SK-MEL-5 (cell line): ENCODE results near the gene BPIFA1. TPM values are rescaled to one million over a fixed set of nuclear protein-coding genes. Genes with fewer than 3 reads are reported as not detected.

Experiments
- DNase-seq: peaks from one replicate; pipeline ENCODE4 v3.0.0-alpha.2; 2016; ENCODE audit warnings: low read depth, low spot score
- in situ Hi-C: cut with HindIII; loops from 2 replicates; pipeline ENCODE4 v1.10.0; 2016; ENCODE audit warnings: low sequenced_read_pairs, high pct_unique_total_duplicates, low pct_unique_long_range_greater_than_20kb
- total RNA-seq: library from RNA; depleted of rRNA; stranded (reverse); fragments of >200 nt; shearing (Covaris generic); gene quantifications from 2 replicates; pipeline ENCODE4 v1.2.3, GENCODE V29; 2014

Gene BPIFA1
- total RNA-seq, 1 experiment from 2014 or later: not detected

DNA sequence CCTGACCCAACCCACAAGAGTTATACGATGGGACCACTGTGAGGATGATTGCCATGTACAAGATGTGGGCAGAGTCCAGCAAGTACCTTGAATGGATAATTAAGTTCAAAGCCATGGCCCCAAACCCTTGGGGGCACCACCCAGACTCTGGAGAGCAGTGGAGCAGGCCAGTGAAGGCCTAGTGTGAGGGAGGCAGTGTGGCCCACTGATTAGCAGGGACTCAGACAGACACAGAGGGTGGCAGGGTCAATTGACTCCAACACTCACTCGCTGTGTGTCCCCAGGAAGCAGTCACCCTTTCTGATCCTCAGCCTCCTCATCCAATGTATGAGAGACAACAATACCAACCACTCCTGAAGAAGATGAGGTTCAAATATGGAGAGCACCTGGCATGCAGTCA is 1.7 kb upstream of the BPIFA1 start:
- in situ Hi-C loops: no loop called here
- no peak for DNase-seq

GRCh38 chr20:33236351-33236750 is 555 bp downstream of the BPIFA1 start:
- in situ Hi-C loops: no loop called here
- DNase-seq: no peak

DNA sequence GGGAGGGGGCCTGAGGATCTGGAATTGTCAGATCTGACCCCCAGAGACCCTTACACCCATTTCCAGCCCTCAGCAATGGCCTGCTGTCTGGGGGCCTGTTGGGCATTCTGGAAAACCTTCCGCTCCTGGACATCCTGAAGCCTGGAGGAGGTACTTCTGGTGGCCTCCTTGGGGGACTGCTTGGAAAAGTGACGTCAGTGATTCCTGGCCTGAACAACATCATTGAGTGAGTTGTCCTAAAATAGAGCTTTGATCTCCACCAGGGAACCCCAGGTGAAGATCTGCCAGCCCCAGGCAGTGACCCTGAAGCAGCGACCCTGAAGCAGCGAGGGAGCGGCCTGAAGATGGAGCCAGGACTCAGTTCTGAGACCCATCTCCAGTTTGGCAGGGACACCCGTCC is 2.2 kb downstream of the BPIFA1 start:
- DNase-seq: no peak
- in situ Hi-C loops: no loop called here

DNA sequence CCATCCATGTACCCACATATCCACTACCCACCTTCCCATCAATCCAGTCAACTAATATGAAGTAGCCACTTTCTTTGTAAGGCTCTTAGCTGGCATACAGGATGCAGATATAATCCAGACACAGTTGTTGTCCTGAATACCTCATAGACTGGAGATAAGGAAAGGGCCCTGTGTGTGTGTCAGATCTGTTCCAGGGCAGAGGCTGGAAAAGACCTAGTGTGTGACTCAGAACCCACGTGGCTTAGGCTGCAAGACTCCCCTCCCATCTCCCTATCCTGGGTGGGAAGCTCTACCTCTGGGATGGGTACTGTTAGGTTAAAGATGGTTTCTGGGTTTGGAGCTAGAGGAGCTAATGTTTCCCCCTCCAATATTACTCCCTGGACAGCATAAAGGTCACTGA is 3.6 kb downstream of the BPIFA1 start:
- in situ Hi-C loops: no loop called here
- no peak for DNase-seq

- no peak for DNase-seq
- in situ Hi-C loops: no loop called here
Measured at GRCh38 chr20:33239979-33240736, 4.4 kb downstream of the BPIFA1 start.

- in situ Hi-C loops: no loop called here
- DNase-seq: no peak
Measured at GRCh38 chr20:33240923-33241322, 5.1 kb downstream of the BPIFA1 start.

- no peak for DNase-seq
- in situ Hi-C loops: no loop called here
Measured at GRCh38 chr20:33242319-33243100, 6.7 kb downstream of the BPIFA1 start.

- in situ Hi-C loops: no loop called here
- DNase-seq: no peak
Measured at GRCh38 chr20:33246077-33246476, 10.3 kb downstream of the BPIFA1 start.

DNA sequence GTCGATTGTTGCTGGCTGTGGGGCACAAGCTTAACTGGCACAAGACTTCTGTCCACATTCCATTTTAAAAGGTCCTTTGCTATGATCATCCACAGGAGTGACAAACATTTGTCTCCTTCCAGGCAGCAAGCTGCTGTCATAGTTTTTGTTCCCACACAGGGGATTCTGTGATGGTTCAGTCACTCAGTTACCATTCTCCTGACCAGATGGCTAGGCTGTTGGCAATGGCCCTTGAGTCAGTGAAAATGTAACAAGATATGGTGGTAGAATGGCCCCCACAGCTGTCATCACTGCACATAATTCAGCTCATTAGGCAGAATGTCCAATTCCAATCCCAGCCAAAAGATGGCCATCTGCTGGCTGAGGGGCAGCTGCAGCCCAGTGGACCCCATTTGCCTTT is 13.7 kb downstream of the BPIFA1 start:
- no peak for DNase-seq
- in situ Hi-C loops: no loop called here

- in situ Hi-C loops: no loop called here
- DNase-seq: peak; percentile 63
Measured at GRCh38 chr20:33250666-33251065, 14.9 kb downstream of the BPIFA1 start.

- no peak for DNase-seq
- in situ Hi-C loops: no loop called here
Measured at GRCh38 chr20:33251496-33251895, 15.7 kb downstream of the BPIFA1 start.

DNA sequence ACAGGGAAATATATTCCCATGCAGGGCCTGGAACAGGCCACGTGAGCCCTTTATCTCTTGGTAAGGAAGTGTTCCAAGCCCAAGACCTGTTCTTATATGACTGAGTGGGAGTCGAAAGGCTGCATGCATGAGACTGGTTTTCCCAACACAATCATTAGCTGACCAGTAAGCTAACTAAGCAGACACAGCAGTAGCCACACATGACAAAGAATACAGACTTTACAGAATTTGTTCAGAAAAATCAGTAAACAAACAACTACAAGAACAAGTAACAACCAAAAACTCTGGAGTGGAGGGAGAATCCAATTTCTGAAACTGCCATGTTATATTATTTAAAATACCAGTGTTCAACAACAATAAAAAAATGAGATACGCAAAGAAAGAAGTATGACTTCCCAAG is 16.7 kb downstream of the BPIFA1 start:
- DNase-seq: no peak
- in situ Hi-C loops: no loop called here

DNA sequence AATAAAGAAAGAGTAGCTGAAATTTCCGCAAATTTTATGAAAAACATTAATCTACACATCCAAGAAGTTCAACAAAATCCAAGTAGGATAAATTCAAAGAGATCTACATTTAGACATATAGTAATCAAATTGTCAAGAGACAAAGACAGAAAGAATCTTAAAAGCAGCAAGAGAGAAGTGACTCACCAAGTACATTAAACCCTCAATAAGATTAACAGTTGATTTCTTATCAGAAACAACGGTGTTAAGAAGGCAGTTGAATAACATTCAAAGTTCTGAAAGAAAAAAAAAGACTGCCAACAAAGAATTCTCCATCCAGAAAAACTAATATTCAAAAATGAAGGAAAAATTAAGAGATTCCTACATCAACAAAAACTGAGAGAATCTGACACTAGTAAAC is 19.2 kb downstream of the BPIFA1 start:
- DNase-seq: no peak
- in situ Hi-C loops: no loop called here

DNA sequence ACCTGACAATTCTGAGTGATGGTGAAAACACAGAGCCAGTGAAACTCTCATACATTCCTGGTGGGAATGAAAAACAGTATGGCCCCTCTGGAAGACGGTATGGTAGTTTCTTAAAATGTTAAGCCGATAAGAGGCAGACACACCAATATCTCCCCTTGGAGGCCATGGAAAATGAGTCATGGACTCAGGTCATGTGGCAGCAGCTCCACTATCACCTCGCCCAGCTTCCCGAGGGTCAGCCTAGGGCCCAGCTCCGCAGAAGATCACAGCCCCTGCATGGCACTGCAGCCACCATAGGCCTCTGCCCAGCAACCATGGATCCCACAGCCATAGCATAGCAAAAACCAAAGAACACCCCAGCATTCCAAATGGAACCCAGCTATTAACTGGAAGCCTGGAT is 21.4 kb downstream of the BPIFA1 start:
- in situ Hi-C loops: no loop called here
- no peak for DNase-seq

DNA sequence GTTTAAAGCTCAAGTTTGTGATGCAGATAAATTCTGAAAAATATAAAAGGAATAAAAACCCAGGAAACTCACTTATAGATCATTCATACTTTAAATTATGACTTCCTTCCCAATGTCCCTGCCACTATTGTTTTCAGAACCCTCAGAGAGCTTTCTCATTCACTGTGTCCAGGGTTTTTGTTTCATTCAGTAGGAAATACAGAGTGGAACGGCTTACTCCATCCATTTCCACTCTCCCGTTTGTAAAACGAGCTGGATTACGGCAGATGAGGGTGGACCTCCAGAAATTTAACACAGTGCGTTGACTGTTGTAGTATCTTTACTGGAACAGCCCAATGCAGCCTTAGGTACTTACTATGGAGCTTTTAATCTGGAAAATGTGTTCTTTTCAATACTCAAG is 23.6 kb downstream of the BPIFA1 start:
- in situ Hi-C loops: no loop called here

DNA sequence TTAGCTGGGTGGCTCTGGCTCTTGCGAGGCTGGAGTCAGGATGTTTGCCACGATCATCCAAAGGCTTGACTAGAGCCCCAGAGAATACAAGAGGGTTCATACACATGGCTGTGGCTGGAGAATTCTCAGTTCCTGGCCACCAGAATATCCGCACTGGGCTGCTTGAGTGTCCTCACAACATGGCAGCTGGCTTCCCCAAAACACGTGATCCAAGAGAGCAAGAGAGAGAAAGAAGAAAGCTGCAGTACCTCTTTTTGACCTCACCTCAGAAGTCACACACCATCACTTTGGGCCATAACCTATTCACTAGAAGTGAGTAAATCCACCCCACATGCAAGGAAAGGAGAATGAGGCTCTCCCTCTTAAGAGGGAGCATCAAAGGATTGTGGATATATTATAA is 25.7 kb downstream of the BPIFA1 start:
- in situ Hi-C loops: no loop called here
- DNase-seq: no peak

More for the DNA sequence above, 23.6 kb downstream of the BPIFA1 start:
- no peak for DNase-seq

DNA sequence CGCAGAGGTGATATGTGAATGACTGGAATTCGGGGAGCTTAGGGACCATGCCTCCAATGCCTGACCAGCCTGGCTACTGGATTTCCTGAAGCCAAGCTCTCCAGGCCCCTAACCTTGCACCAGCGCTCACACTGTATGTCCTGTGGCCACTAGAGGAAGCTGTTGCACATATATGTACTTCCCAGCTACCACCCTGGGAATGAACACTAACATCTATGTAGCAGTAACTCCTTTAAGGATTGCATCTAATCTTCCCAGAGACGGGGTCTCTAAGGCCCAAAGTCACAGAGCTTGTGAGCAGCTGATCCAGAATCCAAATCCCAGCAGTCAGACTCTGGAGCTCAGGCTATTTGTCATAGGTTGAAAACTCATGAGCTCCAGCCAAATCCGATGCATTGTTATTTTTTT is 26.9 kb downstream of the BPIFA1 start:
- in situ Hi-C loops: no loop called here
- DNase-seq: peak; percentile 89

GRCh38 chr20:33263784-33264183 is 28.0 kb downstream of the BPIFA1 start:
- no peak for DNase-seq
- in situ Hi-C loops: no loop called here

GRCh38 chr20:33267701-33268100 is 31.9 kb downstream of the BPIFA1 start:
- DNase-seq: no peak
- in situ Hi-C loops: no loop called here
